Right lobe of liver (tissue), 4 donors: Measurements from ENCODE around the gene RGS16.

Experiments
- CTCF ChIP-seq, 4 donors: fragments of 200-600 bp in 3 of 4; fragments of 450-650 bp in 1 of 4; IDR thresholded peaks; one replicate each; pipeline versions ENCODE4 v1.5.1 to v1.8.0; 2016 to 2022; ENCODE audit warnings: antibody characterized with exemption in 4 of 4, mild to moderate bottlenecking in 2 of 4
- POLR2A ChIP-seq: fragments of 450-650 bp; IDR thresholded peaks from one replicate; pipeline ENCODE4 v1.6.1; 2017; ENCODE audit warnings: antibody characterized with exemption, mild to moderate bottlenecking
- donor health status: DM: no; HTN: no; CAD: no.
- donor health status: DM: no; HTN: no; CAD: no.
- donor health status: DM: no; HTN: yes; CAD: no.

- TF ChIP-seq CTCF (IDR thresholded peaks at IDR 0.05): no peak
- no peak for TF ChIP-seq POLR2A
Observed at GRCh38 chr1:182600745-182601415, 3.3 kb downstream of the RGS16 start.
